ENCODE data around the gene MBNL2. TPM values are rescaled to one million over a fixed set of nuclear protein-coding genes. Genes with fewer than 3 reads are reported as not detected.

Gene MBNL2
- total RNA-seq, 3 donors from 2014 or later, result 68.5 to 131 (median 120) TPM

DNA sequence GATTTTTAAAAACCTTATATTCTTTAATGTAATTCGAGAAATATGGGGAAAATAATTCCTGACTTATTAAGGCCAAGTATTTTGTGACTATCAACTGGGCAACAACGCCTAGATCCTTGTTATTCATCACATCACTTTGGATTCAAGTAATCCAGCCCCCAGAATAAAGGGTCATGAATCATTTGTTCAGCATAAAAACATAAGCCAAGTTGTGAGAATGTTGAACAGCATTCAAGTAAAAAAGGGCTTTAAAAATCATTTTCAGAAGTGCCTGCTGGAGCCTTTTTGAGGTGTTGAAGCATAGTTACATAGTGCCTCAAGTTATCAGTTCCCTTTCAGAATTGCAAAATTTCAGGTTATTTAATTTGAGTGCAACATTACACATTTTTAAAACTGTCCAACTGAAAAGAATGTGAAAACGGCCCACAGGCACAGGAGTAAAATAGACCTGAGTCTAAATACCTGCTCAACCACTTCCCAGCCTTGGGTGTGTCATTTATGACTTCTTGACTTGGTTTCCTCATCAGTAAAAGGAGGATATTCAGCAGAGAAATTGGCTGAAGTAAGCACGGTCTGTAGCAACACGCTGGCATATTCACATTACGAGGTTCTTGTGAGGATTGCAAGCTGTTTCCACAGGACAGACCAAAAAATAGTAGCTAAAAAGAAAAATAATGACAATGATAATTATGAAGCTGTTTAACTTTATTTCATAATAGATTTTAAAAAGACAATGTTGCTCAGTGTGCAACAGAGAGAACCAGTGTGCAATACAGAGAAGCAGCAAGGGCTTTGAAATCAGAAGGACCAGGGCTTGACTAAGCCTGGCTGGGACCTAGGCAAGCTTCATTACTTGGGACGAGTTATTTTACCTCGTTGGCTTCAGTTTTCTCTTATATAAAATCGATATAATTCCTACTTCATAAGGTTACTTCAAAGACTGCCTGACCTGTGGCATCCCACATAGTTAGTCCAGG, 56.6 kb downstream of the MBNL2 start:
- no peak for TF ChIP-seq POLR2AphosphoS5 (IDR thresholded peaks at IDR 0.05)
- no peak for DNase-seq (ENCODE audit: low spot score in 2 of 2)
- Histone ChIP-seq H3K36me3 (no peaks in the 10 kb centered on the region), H3K27me3 (no peaks in the 10 kb centered on the region), H3K4me1 (peaks cover 3 to 19% of the 10 kb centered on the region in 2 donors), H3K4me3 (no peak overlapping the region), H3K9me3 (no peaks in the 10 kb centered on the region), H3K27ac (peak overlapping the region; percentile 71 to 80)
- intact Hi-C loops (cut with DNase I; ENCODE audit: low total_unique reads), result no loop called here

DNA sequence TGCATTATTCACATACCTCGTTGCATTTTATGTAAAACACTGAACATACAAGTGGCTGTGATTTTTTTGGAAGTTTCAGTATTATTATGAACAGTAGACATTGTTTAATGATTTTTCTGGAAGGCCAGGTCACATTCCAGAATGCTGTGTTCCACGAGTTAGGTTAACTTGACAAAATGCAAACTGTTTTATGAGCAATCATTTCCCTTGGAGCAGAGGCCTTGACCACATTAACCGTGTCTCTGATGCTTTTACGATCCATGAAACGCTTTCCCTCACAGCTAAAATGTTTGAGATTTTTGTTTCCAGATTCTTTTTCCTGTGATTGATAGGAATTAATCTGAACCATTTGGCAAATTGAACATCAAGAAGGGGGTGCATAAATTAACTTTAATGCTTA, 57.8 kb downstream of the MBNL2 start:
- TF ChIP-seq POLR2A (IDR thresholded peaks at IDR 0.05), result no peak
- Histone ChIP-seq H3K4me1 (peaks cover 3 to 14% of the 10 kb centered on the region in 2 donors), H3K9me3 (no peaks in the 10 kb centered on the region), H3K4me3 (no peak overlapping the region), H3K27ac (peak overlapping the region; percentile 77 to 80), H3K27me3 (no peaks in the 10 kb centered on the region), H3K36me3 (no peaks in the 10 kb centered on the region)
- DNase-seq (ENCODE audit: low spot score in 2 of 2), result no peak
- intact Hi-C loops (cut with DNase I; ENCODE audit: low total_unique reads), result no loop called here

DNA sequence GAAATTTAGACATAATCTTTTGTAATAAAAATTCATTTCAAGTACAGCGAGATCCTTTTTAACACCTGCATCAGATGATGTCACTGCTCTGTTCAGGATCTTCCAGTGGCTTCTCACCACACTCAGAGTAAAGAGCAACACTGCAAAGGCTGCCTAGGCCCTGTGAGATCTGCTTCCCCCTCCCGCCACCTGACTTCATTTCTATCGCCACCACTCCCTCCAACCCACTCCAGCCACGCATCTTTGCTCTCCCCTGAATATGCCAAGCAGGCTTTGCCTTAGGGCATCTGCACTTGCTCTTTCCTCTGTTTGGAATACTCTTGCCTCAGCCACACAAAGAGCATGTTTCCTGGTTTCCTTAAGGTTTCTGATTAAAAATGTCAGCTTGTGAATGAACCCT, 58.3 kb downstream of the MBNL2 start:
- H3K4me1 ChIP-seq, result peaks cover 3 to 12% of the 10 kb centered on the region in 2 donors
- intact Hi-C loops (cut with DNase I; ENCODE audit: low total_unique reads), result no loop called here
- H3K27ac ChIP-seq, result peak overlapping the region; percentile 77 to 80
- no peak overlapping the region for H3K4me3 ChIP-seq
- no peak for TF ChIP-seq POLR2A (IDR thresholded peaks at IDR 0.05)
- TF ChIP-seq, protein P1, sequence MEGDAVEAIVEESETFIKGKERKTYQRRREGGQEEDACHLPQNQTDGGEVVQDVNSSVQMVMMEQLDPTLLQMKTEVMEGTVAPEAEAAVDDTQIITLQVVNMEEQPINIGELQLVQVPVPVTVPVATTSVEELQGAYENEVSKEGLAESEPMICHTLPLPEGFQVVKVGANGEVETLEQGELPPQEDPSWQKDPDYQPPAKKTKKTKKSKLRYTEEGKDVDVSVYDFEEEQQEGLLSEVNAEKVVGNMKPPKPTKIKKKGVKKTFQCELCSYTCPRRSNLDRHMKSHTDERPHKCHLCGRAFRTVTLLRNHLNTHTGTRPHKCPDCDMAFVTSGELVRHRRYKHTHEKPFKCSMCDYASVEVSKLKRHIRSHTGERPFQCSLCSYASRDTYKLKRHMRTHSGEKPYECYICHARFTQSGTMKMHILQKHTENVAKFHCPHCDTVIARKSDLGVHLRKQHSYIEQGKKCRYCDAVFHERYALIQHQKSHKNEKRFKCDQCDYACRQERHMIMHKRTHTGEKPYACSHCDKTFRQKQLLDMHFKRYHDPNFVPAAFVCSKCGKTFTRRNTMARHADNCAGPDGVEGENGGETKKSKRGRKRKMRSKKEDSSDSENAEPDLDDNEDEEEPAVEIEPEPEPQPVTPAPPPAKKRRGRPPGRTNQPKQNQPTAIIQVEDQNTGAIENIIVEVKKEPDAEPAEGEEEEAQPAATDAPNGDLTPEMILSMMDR (IDR thresholded peaks at IDR 0.05), result no peak
- TF ChIP-seq POLR2AphosphoS5 (IDR thresholded peaks at IDR 0.05), result peak in 1 of 3 donors; percentile 9
- H3K27me3 ChIP-seq, result no peaks in the 10 kb centered on the region
- H3K9me3 ChIP-seq, result no peaks in the 10 kb centered on the region
- H3K36me3 ChIP-seq, result no peaks in the 10 kb centered on the region
- no peak for DNase-seq (ENCODE audit: low spot score in 2 of 2)

DNA sequence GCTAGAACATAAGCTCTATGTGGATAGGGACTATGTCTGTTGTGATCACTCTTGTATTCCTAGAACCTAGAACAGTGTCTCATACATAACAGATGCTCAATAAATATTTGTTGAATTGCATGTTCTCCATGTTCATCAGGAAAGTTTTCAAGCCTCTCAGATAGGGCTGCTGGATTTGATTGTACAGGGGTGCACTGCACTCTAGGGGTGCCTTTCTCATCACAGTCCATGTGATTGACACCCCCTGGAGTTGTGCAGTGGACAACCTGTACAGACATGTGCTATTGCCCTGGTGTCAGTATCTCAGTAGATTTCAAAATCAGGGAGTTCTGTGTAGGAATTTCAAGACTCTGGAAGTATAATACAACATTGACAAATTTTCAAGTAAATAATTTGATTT, 58.9 kb downstream of the MBNL2 start:
- Histone ChIP-seq H3K9me3 (no peaks in the 10 kb centered on the region), H3K36me3 (no peaks in the 10 kb centered on the region), H3K4me3 (no peak overlapping the region), H3K4me1 (peaks cover 3 to 12% of the 10 kb centered on the region in 2 donors), H3K27me3 (no peaks in the 10 kb centered on the region), H3K27ac (peak overlapping the region; percentile 77 to 80)
- intact Hi-C loops (cut with DNase I; ENCODE audit: low total_unique reads), result no loop called here
- TF ChIP-seq POLR2A (IDR thresholded peaks at IDR 0.05), result no peak
- TF ChIP-seq, protein P1 (IDR thresholded peaks at IDR 0.05), result no peak
- TF ChIP-seq POLR2AphosphoS5 (IDR thresholded peaks at IDR 0.05), result no peak
- DNase-seq (ENCODE audit: low spot score in 2 of 2), result no peak

DNA sequence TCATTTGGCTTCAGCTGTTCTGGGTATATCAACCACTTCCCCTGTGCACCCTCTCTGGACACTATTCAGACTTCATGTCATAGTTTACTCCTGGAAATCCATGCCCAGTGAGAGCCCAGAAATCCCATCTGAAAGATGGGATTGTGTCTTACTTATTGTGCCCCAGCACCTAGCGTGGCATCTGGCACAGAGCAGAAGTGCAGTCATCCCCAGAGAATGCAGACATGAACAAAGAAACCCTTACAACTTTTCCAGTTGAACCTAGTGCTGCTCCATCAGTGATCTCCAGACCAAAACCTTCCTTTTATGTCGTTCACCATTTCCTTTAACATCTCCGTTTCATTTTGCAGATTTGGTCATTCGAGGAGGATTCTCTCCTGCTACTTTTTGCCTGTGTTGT, 60.6 kb downstream of the MBNL2 start:
- Histone ChIP-seq H3K36me3 (no peaks in the 10 kb centered on the region), H3K9me3 (no peaks in the 10 kb centered on the region), H3K27me3 (no peaks in the 10 kb centered on the region), H3K27ac (peak overlapping the region; percentile 50 to 80), H3K4me1 (peaks cover 3 to 17% of the 10 kb centered on the region in 2 donors), H3K4me3 (no peak overlapping the region)
- intact Hi-C loops (cut with DNase I; ENCODE audit: low total_unique reads), result no loop called here
- DNase-seq (ENCODE audit: low spot score in 2 of 2), result no peak
- TF ChIP-seq POLR2A (IDR thresholded peaks at IDR 0.05) (no peak), POLR2AphosphoS5 (IDR thresholded peaks at IDR 0.05) (no peak)
- TF ChIP-seq, protein P1 (IDR thresholded peaks at IDR 0.05), result no peak

DNA sequence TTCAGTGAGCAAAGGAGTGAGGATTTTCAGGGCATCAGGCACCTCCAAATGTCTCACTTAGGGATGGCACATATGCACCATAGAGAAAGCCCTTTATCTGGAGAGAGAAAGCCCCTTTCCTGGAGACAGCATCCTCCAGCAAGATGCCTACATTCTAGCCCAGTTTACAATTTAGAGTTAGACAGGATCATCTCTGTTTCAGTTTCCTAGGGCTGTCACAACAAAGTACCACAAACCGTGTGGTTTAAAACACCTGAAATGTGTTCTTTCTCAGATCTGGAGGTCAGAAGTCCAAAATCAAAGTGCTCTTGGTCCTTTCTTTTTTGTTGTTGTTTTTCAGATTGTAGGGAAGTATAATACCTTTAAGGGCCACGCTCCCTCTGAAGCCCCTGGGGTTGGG, 61.8 kb downstream of the MBNL2 start:
- Histone ChIP-seq H3K9me3 (no peaks in the 10 kb centered on the region), H3K27ac (peak overlapping the region; percentile 65 to 80), H3K36me3 (no peaks in the 10 kb centered on the region), H3K27me3 (no peaks in the 10 kb centered on the region), H3K4me1 (peaks cover 3 to 17% of the 10 kb centered on the region in 2 donors), H3K4me3 (no peak overlapping the region)
- no peak for DNase-seq (ENCODE audit: low spot score in 2 of 2)
- TF ChIP-seq, protein P1 (IDR thresholded peaks at IDR 0.05), result no peak
- TF ChIP-seq POLR2A (IDR thresholded peaks at IDR 0.05) (no peak), POLR2AphosphoS5 (IDR thresholded peaks at IDR 0.05) (no peak)
- intact Hi-C loops (cut with DNase I; ENCODE audit: low total_unique reads), result no loop called here

Measured in breast epithelium (tissue), 4 donors.